HG02623 (cell line): ENCODE data around the gene NAV2.
"Not testable (repeated sequence)": the region's sequence is repeated elsewhere in the genome, so short reads cannot be mapped to it uniquely, and the experiment has no call there.

ENCODE experiments used
- ATAC-seq: cut with Tn5 transposase; IDR thresholded peaks from one replicate; pipeline ENCODE4 v1.9.1; 2021; ENCODE audit warnings: moderate library complexity; ENCODE audit not compliant: unreplicated experiment

The NAV2 gene

DNA sequence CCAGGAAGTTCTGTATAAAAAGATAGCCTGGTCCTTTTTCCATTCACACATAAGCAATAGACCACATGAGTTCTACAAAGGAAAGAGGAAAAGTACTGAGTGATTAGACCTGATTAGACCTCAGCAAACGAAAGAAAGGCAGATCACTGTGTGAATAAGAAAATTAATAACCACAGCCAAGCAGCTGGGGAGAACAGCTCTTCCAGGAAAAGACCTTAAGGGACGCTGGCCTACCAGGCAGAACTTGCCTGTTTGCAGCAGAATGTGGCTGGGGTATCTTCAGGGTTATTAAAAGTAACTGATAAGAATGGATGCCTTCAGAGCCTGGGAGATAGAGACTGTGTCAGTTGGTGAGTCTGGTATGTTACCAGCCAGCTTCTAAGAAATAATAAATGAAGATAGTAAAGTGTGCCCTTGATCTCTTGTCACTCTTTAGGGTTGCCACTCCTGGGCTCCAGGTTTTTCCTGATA is 274.7 kb downstream of the NAV2 start:
- no peak for ATAC-seq

DNA sequence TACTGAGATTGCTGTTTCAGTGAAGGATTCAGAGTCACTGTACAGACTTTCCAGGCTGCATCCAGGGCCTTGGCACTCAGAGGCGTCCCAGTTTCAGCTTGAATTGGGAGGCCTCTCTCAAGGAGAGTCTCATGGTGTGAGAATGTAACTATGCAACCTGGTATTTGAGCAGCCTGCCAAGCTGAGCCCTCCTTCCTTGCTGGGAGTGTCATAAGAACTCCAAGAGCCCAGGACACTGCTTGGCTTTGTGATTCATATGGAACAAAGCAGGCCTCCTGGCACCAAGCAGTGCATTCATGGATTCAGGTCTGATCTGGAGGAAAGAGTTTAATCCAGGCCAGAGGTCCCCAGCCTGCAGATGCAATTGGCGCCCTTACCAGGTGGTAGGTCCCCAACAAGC is 276.0 kb downstream of the NAV2 start:
- no peak for ATAC-seq

DNA sequence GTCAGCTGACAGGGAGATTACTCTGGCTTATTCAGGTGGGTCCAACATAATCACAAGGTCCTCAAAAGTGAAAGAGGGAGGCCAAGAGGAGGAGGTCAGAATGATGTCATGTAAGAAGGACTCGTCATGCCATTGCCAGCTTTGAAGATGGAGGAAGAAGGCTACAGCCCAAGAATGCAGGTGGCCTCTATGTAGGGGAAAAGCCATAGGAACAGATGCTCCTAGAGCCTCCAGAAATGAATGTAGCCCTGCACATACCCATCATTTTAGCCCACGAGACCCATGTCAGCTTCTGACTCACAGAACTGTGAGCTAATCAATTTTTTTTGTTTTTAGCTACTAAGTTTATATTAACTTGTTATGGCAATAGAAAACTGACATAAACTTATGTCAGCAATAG is 276.6 kb downstream of the NAV2 start:
- ATAC-seq: no peak

DNA sequence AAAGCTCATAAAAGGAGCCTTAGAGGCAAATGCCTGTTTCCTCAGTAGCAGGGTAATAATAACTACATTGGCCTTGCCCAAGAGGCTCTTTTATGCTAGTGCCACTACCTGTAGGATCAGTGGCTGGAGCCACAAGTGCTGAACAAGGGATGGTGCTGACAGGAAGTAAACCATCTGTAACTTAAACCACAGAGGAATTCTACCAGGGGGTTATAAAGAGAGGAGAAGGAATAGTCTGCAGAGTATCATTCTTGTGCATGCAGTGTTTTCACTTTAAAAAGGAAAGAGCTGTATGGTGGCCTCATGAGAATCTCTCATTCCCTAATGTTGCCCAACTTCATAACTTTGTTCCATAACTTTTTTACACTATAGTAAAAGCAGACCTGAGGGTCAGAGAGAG is 279.5 kb downstream of the NAV2 start:
- no peak for ATAC-seq

DNA sequence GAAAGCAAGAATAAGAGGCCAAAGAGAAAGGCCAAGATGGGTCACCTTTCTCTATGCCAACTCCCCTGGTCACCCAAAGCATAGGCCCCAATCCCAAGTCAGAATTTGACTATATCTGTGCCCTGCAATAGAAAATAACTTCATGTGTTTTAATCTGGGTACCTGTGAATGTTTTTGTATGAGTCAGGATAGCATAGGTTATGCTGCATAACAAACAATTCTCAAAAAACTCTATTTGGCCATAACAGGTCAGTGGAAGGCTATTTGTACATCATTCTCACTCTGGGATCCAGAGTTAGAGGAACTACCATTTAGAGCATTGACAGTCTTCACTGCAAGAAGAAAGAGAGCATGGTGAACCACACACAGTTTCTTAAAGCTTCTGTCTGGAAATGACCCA is 280.4 kb downstream of the NAV2 start:
- no peak for ATAC-seq

DNA sequence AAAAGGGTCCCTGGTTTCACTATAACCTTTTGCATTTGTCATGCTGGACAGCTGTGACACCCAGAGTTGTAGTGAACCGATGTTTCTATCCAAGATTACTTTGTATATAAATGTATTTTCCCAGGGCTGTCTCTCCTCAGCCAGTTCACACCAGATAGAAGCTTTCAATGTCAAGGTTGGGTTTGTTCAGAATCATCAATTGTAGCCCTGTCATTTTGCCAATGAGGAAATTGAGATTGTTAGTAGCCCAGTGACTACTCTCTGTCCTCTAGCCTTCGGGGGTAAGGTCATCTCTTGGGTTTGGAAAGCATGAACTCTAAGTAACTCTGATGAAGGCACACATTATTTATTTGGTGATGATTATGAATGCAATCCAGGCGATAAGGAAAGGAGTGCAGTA is 282.0 kb downstream of the NAV2 start:
- no peak for ATAC-seq

DNA sequence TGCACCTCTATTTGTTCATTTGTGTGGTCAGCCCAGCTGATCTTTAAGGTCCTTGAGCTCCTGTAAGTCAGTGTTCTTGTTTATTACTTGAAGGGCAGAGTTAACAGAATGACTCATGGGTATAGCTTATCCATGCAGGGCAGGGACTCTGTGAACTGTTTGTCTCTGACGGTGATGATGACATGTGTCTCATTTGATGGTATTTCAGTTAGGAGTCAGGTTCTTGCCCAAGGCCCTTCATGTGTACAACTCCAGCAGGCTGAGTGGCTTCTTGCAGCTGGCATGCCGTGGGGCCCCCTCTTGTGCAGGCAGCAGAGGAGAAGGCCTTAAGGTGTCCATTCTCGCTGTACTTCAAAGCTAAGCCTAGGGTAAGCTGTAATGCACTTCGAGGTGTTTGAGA is 282.5 kb downstream of the NAV2 start:
- no peak for ATAC-seq

DNA sequence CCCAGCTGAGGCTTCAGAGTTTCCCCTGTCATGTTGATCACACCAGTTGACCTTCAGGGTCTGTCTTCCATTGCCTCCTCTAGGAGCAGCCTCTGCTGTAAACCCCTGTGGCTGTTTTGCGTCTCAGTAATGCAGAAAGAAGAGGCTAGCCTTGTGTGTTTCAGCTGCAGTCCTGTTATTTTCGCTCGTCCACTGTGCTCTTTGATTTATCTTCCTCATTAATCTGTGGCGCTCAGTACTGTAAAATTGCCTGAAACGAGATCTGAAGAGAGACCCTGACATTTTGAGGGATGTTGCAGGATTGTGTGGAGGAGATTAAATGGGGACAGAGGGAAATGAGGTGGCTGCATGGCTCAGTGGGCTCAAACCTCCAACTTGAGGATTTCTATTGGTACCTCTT is 283.9 kb downstream of the NAV2 start:
- ATAC-seq: no peak

DNA sequence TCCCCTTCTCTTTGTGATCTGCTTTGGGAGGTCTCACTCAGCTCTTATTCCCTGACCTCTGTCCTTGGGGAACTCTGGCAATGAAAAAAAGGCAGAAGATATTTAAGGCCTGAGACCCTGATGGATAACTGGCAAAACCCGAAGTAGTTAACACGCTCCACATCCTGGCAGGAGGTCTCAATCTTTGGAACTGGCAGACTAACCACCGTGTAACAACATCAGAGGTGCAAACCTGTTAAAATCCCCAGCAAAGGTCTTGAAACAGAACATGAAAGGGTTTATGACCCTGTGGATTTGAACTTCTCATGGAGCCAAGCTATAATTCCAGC is 287.3 kb downstream of the NAV2 start:
- ATAC-seq: no peak

DNA sequence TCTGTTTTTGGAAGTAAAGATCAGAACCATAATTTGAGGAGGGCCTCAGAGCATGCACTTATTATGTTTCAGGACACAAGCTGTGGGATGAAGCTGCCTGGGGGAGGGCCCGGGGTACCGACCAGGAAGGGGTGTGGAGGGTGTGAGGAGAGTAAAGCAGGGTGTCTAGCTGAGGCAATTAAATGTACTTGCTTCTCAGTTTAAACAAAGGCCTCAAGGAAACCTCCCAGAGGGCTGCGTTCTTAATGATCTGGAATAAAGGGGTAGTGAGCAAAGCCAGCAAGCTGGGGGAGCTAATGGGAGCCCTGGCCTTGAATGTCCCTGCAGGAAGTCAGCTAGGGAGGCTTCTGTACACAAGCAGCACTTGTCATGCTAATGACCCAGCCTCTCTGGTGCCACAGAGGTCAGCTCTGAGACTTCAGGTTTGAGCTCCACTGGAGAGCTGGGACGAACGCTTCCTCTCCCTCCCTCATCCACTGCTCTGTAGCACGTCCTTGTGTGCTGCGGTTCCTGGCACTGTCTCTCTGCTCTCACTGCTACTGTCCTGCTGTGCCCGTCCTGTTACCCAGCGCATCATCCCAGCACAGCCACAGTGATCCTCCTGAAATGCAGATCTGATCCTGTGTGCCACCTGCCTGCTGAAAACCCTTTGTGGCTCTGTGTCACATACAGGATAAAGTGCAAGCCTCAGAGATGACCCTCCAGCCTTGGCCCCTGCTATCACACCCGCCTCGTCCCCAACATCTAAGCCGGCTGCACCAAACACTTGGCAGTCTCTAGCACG is 287.9 kb downstream of the NAV2 start:
- no peak for ATAC-seq

DNA sequence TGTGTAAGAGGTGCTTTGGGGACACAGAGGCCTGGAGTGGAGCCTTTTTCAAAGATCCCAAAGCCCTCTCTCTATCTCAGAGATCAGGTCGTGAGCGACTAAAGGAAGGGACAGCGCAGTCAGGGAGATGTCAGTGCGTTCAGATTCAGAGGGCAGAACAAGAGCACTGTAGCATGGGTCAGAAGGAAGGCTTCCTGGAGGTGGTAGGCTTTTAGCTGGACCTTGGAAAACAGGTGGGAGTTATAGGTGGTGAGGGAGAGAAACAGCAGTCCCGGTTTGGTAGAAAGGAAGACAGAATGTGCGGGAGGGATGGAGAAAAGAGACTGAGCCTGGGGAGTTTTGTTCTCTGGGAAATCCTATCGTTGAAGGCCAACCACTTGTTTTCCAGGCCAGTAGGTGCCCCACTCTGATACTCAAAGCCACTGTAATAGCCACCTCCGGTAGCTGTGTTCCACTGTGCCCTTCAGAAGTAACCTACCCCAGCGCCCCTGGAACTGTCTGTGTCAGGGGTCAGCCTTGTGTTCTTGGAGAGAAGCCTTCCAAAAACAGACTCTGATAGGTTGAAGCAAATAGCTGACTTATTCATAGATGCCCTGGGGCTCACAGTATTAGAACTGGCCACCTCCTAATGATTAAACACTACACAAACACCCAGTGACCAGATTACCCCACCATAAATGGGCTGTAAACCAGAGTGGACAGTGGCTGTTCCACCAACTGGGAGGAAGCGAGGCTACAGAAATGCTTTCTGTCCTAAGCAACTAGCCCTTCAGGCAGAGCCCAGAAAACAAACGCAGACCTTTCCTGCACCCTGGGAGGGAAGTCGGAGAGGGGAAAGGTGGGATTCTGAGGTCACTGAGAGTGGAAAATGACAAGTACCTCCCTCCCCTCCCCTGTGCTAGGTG is 289.9 kb downstream of the NAV2 start:
- no peak for ATAC-seq

DNA sequence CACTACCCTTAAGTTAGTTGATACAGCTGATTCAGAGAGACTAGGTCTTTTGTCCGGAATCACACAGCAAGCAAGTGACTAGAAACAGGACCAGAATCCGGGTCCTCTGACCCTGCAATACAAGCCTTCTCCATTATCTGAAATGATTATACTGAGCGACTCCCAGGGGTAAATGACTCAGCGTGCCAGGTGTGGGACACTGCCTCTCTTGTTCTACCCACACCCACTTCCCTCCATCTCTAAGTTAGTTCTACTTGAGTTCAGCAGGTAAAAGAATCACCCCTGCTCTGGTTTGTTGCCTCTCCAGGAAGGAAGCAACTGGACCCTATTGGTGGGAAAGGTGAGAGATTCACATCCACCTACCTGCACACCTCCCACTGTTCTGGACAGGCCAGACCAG is 290.7 kb downstream of the NAV2 start:
- no peak for ATAC-seq

DNA sequence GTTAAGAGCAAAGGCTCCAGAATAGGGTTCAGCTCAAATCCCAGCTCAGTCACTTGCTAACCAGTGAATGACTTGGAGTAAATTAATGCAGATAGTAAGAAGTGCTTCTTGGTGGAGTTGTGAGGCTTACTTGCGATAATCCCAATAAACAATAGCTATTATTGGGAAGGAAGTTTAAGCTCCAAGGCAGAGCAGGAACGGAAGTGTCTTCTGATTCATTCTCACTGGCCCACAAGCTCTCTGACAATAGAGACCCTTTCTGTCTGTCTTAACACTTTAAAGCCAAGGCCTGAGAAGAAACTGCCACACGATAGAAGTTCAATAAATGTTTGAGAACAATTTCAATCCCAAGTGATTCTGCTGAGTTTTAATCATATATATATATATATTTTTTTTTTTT is 292.2 kb downstream of the NAV2 start:
- no peak for ATAC-seq

DNA sequence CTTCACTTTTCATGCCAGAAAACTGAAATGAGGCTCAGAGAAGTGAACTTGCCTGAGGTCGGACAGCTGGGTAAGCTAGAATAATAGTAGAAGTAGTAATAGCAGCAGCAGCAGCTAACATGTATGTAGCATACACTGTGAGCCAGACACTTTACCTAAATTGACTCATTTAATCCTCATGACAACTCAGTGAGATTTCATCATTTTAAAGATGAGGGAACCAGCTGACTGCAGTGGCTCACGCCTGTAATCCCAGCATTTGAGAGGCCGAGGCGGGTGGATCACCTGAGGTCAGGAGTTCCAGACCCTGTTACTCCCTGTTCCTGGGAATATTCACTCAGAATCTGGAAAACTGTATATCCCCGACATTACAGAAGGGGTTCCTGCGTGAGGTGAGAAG is 293.1 kb downstream of the NAV2 start:
- ATAC-seq: no peak

DNA sequence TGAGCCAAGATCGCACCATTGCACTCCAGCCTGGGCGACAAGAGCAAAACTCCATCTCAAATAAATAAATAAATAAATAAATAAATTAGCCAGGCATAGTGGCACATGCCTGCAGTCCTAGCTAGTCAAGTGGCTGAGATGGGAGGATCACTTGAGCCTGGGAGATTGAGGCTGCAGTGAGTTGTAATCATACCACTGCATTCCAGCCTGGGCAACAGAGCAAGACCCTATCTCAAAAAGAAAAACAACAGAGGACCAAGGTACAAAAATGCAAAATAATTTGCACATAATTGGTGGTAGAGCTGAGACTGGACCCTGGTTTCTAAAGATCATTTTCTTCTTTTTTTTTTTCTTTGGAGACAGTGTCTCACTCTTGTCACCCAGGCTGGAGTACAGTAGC is 294.0 kb downstream of the NAV2 start:
- not testable (repeated sequence) for ATAC-seq

DNA sequence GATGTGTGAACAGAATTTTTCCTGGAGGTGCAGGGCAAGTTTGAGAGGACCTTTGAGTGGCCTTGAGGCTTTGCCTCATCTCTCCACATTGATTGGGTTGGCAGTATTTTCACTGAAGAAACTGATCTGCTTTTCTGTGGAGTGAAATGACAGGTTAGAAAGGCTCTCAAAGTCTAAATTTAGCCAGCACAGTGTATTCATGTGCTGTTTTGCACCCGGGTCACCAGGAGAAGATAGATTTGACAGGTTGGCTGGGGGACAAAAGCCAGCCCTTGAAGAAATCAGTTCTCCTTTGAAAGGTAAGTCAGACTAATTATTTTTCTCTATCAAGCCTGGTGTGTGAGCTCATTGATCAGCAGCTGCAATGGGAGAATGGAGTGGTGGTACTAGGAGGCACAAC is 294.7 kb downstream of the NAV2 start:
- no peak for ATAC-seq

DNA sequence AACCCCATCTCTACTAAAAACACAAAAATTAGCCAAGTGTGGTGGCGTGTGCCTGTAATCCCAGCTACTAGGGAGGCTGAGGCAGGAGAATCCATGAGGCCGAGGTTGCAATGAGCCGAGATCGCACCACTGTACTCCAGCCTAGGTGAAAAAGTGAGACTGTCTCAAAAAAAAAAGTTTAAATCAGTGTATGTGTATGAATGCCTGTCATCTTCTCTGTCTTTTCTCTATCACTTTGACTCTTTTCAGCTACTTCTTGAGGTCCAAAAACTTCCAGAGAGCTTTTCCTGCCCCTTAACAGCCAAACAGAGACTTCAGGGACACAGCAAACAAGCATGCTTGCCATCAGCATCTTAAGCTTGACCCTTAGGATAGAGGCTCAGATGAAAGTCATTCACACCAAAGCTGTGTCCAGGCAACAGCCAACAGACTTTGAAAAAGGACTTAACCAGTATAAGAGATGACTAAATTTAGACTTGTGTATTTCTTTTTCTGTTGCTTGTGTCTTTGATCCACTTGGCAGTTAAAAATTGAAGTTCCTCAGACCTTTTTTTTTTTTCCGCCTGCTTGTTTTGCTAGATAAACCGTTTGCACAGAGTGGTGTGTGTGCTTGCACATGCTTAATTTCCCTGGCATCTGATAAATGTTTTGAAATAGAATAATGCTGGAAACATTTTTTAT is 295.7 kb downstream of the NAV2 start:
- no peak for ATAC-seq

DNA sequence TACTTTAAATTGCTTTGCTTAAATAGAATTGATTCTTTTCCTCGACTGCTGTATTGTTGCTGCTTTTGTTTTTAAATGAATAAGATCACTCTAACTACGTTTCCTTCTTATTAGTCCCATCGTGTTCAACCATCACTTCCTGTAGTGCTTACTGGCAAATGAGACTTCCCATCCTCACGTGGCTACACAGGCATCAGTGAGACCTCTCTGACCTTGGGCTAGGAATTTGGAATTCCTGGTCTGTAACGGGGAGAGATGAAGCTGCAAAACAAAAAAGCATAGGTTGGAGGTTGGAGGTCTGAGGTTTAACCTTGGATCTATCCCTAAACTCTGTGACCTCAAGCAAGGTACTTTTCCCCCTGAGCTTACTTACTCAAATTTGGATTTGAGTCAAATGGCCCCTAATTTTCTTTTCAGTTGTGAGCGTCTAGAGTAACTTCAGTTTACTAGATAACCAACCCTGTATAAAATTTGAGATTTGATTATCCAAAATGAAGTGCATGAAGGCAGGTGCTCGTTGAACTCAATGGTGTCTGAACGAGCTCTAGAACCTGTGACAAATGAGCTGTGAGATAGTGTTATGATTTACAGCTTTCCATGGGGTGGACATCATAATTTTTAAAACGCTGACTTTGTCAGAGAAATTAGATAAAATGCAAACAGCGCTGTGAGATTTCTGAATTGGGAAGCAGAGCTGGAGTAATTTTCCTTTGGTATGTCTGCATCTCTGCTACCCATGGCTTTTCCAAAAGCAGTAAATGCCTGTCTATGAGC is 296.4 kb downstream of the NAV2 start:
- ATAC-seq: no peak

DNA sequence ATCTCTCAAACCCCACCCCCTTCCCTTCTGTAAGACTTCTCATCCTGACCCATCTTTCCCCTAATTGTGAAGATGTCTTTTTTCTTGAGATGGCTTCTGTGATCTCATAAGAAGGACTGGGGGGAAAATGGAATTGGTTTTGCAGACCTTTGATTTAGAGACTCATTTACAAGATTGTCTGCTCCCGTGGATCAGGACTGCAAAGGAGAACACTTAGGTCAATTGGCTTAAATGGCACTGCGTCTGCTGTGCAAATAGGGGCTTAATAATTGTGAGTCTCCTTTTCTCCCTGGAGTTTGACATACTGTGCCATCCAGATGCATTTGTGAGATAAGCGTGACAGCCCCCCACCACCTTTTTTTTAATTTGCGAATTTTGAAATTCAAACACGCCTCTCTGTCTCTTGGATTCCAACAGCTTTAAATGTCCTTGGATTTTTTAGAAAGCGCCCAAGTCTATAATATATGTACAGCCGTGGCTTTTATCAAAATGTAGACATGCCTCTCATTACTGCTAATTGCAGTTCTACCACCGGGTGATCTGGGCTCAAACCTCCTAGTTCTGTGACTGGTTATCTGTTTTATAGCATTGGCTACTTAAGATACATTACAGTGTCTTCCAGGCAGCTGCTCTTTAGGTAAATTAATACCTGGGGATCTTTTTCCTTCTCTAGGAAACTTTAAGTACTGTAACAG is 297.7 kb downstream of the NAV2 start:
- no peak for ATAC-seq

DNA sequence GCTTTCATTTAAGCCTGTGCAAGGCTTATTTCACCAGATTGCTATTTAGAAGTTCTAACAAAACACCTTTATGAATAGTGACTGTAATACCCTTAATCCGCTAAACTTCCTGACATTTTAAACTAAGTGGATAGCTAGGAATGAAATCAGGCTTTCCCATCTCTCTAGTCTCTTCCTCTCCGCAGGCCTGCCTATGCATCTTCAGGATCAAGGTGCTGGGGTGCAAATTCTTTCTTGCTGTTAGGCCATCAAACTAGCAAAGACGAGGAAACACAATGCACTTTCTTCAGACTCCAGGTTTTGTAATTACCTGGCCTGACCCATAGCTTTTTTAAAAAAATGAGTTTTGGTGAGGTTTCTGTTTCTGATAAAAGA is 298.2 kb downstream of the NAV2 start:
- ATAC-seq: no peak
